GM20000 (cell line): ENCODE data around the gene DUOXA2.
"Not testable (repeated sequence)": the region's sequence is repeated elsewhere in the genome, so short reads cannot be mapped to it uniquely, and the experiment has no call there.

Experiments
- DNase-seq: peaks from one replicate; pipeline ENCODE4 v3.0.0; 2012; ENCODE audit warnings: low spot score
- TF ChIP-seq, protein P1 (sequence below): IDR thresholded peaks from 2 replicates; pipeline ENCODE4 v1.5.1; 2012; ENCODE audit warnings: mild to moderate bottlenecking, control low read depth; ENCODE audit errors: extremely low read depth, missing control alignments

The DUOXA2 gene

DNA sequence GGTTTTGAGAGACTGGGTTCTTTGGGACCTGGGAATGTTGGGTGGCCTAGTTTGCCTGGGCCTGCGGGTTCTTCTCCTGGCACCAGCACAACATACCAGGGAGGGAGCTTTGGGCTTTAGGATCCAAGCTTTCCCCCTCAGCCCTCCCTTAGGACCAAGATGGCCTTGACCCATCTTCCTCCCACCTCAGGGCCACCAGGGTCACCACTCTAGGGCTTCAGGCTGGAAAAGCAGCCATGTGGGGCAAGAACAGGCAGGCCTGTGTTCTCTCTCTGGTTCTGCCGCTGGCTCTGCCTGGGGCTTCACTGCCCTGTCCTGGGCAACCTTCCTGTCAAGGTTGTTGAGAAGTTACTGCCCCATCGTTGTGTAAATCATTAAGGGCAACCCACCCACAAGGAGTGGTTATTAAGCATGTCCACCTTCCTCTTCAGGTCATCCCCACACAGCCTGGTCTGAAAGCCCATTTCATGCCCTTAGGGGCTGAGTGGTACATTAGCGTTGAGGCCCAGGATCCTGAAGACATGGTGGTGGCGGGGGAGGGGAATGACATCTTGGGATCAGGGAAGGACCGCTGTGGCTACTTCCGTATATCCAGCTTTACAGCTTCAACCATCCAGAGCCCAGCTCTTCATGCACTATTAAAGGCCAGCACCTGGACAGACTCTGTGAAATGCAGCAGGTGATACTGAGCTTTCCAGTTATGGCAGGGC is 16.3 kb downstream of the DUOXA2 start:
- DNase-seq, result no peak
- TF ChIP-seq, protein P1, sequence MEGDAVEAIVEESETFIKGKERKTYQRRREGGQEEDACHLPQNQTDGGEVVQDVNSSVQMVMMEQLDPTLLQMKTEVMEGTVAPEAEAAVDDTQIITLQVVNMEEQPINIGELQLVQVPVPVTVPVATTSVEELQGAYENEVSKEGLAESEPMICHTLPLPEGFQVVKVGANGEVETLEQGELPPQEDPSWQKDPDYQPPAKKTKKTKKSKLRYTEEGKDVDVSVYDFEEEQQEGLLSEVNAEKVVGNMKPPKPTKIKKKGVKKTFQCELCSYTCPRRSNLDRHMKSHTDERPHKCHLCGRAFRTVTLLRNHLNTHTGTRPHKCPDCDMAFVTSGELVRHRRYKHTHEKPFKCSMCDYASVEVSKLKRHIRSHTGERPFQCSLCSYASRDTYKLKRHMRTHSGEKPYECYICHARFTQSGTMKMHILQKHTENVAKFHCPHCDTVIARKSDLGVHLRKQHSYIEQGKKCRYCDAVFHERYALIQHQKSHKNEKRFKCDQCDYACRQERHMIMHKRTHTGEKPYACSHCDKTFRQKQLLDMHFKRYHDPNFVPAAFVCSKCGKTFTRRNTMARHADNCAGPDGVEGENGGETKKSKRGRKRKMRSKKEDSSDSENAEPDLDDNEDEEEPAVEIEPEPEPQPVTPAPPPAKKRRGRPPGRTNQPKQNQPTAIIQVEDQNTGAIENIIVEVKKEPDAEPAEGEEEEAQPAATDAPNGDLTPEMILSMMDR, result no peak

DNA sequence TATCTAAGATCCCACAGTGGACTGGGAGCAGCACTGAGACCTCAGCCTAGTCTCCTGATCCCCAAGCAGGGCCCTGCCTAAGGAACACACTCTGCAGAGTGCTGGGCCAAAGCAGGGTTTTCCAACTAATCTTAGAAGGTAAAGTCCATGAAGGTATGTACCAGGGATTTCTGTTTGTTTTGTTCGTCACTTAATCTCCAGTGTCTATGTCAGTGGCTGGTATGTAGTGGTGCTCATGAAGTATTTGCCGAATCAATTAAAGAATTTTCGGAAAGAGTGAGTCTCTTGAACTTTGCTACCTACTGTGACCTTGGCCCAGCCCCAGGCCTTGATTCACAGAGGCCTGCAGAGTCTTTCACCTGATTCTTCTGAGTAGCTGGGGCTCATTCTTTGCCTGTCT is 17.4 kb downstream of the DUOXA2 start:
- DNase-seq, result no peak
- TF ChIP-seq, protein P1, result no peak

DNA sequence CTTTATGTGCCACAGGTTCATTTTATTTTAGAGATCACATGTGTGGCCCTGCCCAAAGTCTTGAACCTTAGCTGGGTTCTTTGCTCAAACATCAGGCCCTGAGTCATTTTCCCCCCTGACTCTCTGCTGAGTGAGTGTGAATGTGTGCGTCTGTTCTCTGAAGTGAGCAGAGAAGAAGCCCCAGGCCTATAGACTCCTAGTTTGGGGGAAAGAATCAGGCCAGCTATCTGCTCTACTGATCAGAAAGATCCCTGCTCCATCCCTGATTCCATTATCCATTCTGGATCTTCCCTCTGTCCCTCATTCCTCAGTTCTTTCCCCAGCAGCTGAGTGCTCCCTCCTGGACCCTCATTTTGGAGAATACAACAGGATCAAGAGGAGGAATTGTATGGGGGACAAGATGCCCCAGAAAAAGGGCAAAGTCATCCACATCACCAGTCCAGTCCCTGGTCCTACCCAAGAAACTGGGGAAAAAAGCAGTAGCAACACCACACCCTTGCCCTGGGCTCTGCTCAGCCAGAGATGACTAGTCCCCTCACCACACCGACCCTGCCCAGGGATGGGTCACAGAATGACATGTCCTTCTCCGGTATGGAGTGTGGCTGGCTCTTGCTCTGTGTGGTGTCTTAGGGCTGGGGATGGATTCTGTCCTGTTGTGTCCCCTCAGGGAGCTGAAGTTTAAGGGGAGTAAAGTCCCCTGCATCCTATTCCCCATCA is 18.9 kb downstream of the DUOXA2 start:
- DNase-seq, result no peak
- TF ChIP-seq, protein P1, result no peak

DNA sequence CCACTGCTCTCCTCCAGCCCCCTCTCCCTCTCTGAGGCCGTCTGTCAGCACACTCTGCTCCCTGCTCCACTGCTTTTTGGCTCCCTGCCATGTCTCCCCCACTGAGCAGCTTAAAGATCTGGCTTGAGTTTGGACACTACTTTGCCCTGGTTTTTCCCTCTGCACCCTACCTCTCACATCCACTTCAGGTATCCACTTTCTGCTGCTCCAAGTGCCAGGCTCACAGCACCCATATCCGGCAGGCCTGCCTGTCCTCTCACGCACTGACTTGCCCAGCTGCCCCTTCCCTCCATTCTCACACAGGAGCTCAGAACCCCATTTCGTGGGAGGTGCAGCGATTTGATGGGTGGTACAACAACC is 19.4 kb downstream of the DUOXA2 start:
- TF ChIP-seq, protein P1, result no peak
- no peak for DNase-seq

DNA sequence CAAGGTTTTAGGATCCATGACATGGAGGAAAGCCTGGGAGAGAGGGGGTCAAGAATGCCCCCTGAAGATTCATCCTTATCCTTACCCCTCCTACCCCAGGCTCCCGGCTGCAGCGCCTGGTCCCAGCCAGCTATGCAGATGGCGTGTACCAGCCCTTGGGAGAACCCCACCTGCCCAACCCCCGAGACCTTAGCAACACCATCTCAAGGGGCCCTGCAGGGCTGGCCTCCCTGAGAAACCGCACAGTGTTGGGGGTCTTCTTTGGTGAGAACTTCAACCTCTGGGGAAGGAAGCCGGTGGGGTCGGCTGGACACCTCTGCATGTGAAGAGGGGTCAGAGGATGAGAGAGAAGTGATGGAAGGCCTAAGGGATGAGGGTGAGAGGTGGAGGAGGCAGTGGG is 19.9 kb downstream of the DUOXA2 start:
- TF ChIP-seq, protein P1, result no peak
- DNase-seq, result no peak

DNA sequence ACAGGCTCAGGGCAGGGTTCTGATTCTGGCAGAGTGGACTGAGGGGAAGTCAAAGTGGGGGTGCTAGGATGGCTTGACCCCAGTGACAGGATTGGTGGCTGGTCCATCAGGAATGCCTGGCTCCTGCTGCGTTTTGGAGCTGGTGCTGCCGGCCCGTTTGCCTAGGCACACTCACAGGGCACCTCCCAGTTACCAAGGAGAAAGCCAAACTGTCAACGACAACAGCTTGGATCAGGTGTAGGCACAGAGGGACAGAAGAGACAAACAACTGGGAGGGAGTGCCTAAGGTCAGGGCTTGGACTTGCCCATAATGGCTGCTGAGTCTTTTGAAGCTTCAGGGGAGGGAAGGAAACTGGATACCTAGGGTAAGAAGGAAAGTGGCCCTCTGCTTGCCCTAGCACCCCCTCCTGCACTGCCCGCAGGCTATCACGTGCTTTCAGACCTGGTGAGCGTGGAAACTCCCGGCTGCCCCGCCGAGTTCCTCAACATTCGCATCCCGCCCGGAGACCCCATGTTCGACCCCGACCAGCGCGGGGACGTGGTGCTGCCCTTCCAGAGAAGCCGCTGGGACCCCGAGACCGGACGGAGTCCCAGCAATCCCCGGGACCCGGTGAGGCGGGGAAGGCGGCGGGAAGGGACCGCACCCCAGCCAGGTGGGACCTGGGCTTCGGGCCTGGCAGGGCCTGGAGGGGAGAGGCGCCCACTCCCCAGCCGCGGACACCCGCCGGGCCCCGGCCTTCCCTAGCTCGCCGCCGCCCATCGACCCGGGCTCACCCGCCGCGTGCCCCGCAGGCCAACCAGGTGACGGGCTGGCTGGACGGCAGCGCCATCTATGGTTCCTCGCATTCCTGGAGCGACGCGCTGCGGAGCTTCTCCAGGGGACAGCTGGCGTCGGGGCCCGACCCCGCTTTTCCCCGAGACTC is 20.8 kb downstream of the DUOXA2 start:
- TF ChIP-seq, protein P1, result no peak
- DNase-seq, result no peak

DNA sequence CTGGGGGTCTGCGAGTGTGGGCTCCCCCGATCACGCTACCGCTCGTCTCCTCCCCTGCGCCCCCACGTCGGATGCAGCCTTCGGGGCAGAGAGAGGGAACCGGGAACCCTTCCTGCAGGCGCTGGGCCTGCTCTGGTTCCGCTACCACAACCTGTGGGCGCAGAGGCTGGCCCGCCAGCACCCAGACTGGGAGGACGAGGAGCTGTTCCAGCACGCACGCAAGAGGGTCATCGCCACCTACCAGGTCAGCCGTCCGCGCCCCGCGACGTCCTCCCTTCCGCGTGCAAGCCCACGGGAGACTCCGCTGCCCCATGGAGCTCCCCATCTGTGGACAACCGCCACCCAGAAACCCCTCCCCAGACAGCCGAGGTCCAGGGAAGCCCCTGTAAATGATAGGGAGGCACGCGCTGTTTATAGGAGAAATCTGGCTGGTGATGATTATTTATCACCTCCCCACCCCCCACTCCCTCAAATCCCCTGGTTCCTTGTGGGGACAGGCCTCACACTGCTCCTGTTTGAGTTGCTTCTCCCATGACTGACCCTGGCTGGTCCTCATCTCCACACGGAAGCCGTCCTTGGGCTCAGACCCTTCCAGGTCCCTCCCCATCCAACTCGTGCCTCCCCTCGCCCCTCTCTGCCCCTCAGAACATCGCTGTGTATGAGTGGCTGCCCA is 21.7 kb downstream of the DUOXA2 start:
- not testable (repeated sequence) for DNase-seq
